Coronary artery (tissue), 2 donors: ENCODE data around the gene LAMP2.

ENCODE experiments used
- DNase-seq: peaks from one replicate; pipeline ENCODE4 v3.0.0-alpha.2; 2017; ENCODE audit warnings: low spot score
- H3K27ac ChIP-seq, 2 donors: fragments of 200-600 bp; sonication (generic); one replicate each; pipeline ENCODE4 v1.5.1; 2016 to 2019
- H3K4me3 ChIP-seq: fragments of 200-600 bp; sonication (generic); 2 replicates; pipeline ENCODE4 v1.5.1; 2016; ENCODE audit warnings: mild to moderate bottlenecking, moderate library complexity
- CTCF ChIP-seq: fragments of 200-600 bp; sonication (generic); IDR thresholded peaks from one replicate; pipeline ENCODE4 v1.5.1; 2019; ENCODE audit warnings: antibody characterized with exemption

Gene LAMP2

GRCh38 chrX:120428309-120428708 is 40.8 kb downstream of the LAMP2 start:
- DNase-seq, result no peak
- TF ChIP-seq CTCF, result no peak
- H3K27ac ChIP-seq, result no peak overlapping the region
- no peak overlapping the region for H3K4me3 ChIP-seq

- H3K27ac ChIP-seq, result no peak overlapping the region
- no peak overlapping the region for H3K4me3 ChIP-seq
- TF ChIP-seq CTCF, result no peak
- DNase-seq, result no peak
These were observed 42.5 kb downstream of the LAMP2 start for GRCh38 chrX:120426599-120426998.

- no peak overlapping the region for H3K27ac ChIP-seq
- H3K4me3 ChIP-seq, result no peak overlapping the region
- no peak for TF ChIP-seq CTCF
- no peak for DNase-seq
These were observed 49.6 kb downstream of the LAMP2 start for GRCh38 chrX:120419463-120419862.

- TF ChIP-seq CTCF, result no peak
- no peak for DNase-seq
- no peak overlapping the region for H3K4me3 ChIP-seq
- H3K27ac ChIP-seq, result no peak overlapping the region
These were observed 60.9 kb downstream of the LAMP2 start for GRCh38 chrX:120408168-120408567.

GRCh38 chrX:120406638-120407037 is 62.5 kb downstream of the LAMP2 start:
- H3K4me3 ChIP-seq, result no peak overlapping the region
- DNase-seq, result no peak
- no peak for TF ChIP-seq CTCF
- no peak overlapping the region for H3K27ac ChIP-seq

GRCh38 chrX:120402369-120402768 is 66.7 kb downstream of the LAMP2 start:
- no peak overlapping the region for H3K4me3 ChIP-seq
- no peak for TF ChIP-seq CTCF
- no peak overlapping the region for H3K27ac ChIP-seq
- no peak for DNase-seq

- no peak for DNase-seq
- no peak overlapping the region for H3K4me3 ChIP-seq
- no peak overlapping the region for H3K27ac ChIP-seq
- TF ChIP-seq CTCF, result no peak
These were observed 67.8 kb downstream of the LAMP2 start for GRCh38 chrX:120401301-120401700.
